GM18909 (cell line): ENCODE measurements around the gene PPP1R13L.
"Not testable (repeated sequence)": the region's sequence is repeated elsewhere in the genome, so short reads cannot be mapped to it uniquely, and the experiment has no call there.

Experiments used
- ATAC-seq: cut with Tn5 transposase; IDR thresholded peaks from one replicate; pipeline ENCODE4 v1.9.1; 2021; ENCODE audit warnings: mild to moderate bottlenecking; ENCODE audit not compliant: unreplicated experiment, poor library complexity

PPP1R13L gene

DNA sequence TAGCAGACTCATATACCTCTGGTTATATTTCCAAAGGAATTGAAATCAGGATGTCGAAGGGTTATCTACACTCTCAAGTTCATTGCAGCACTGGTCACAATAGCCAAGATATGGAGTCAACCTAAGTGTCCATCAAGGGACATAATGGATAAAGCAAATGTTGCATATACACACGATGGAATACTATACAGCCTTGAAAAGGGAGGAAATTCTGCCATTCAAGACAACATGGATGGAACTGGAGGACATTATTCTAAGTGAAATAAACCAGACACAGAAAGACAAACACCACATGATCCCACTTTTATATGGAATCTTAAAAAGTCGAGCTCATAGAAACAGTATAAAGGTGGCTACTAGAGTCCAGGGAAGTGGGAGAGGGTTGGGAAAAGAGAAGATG, 32.5 kb upstream of the PPP1R13L start:
- ATAC-seq, result no peak

DNA sequence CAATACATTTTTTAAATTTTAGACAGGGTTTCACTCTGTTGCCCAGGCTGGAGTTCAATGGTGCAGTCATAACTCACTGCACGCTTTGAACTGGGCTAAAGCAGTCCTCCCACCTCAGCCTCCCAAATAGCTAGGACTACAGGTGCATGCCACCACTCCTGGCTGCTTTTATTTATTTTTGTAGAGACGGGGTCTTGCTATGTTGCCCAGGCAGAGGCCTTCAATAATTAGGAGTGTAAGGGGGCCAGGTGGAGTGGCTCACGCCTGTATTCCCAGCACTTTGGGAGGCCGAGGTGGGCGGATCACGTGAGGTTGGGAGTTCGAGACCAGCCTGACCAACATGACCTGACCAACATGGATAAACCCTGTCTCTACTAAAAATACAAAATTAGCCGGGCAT, 27.7 kb upstream of the PPP1R13L start:
- not testable (repeated sequence) for ATAC-seq

DNA sequence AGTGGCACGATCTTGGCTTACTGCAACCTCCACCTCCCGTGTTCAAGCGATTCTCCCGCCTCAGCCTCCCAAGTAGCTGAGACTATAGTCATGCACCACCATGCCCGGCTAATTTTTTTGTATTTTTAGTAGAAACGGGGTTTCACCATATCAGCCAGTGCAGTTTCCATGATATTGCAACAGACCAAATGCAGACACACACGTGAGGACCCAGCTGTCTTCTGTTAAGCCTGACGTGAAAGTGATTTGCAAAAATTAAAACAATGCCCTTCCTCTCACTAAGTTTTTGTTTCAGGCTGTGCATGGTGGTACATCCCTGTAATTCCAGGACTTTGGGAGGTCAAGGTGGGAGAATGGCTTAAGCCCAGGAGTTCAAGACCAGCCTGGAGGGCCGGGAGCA, 26.1 kb upstream of the PPP1R13L start:
- ATAC-seq, result not testable (repeated sequence)

DNA sequence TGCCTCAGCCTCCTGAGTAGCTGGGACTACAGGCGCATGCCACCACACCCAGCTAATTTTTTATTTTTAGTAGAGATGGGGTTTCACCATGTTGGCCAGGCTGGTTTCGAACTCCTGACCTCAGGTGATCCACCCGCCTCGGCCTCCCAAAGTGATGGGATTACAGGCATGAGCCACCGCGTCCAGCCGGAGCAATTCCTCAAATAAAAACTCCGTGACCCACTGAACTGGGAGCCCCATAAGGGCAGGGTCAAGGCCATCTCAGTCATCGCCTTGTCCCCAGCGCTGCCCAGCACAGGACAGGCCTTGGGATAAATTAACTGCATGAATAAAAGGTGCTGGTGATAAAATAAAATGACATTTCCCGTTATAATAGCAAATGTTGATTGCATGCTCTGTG, 25.0 kb upstream of the PPP1R13L start:
- ATAC-seq, result not testable (repeated sequence)

DNA sequence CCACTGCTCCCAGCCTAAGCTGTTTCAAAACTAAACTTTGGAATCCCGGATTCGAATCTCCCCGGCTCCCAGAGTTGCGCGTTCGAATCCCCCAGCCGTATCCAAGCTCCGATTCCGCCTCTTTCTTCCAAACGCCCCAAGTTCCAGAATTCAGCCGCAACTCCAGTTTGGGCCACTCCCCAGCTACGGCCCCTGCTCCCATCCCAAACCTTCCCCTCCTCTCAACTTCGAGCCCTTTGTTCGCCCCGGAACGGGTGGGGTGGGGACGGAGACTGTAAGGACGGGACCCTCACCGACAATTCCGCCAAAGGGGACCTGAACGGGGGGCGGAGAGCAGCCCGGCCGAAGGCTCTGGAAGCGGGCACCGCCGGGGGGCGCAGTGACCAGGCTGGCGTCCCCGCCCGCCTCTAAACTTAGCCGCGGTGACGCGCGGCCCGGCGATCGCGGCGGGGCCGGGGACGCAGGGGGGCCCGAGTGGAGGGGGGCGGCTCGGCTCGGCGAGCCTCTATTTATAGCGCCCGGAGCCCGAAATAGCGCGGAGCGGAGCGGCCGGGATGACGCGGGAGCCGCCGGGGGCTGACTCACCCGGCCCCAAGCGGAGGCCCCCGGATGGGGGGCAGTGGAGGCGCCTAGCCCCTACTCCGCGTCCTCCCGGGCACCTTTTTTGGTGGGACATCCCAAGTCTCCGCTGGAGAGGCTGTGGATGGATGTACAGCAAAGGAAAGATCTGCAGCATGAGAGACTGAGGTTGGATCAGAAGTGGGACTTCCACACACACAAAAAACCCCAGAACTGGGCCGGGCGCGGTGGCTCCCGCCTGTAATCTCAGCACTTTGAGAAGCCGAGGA, 23.7 kb upstream of the PPP1R13L start:
- ATAC-seq, result no peak

- ATAC-seq, result peak; percentile 15
Measured at GRCh38 chr19:45424191-45425058, 19.6 kb upstream of the PPP1R13L start.

DNA sequence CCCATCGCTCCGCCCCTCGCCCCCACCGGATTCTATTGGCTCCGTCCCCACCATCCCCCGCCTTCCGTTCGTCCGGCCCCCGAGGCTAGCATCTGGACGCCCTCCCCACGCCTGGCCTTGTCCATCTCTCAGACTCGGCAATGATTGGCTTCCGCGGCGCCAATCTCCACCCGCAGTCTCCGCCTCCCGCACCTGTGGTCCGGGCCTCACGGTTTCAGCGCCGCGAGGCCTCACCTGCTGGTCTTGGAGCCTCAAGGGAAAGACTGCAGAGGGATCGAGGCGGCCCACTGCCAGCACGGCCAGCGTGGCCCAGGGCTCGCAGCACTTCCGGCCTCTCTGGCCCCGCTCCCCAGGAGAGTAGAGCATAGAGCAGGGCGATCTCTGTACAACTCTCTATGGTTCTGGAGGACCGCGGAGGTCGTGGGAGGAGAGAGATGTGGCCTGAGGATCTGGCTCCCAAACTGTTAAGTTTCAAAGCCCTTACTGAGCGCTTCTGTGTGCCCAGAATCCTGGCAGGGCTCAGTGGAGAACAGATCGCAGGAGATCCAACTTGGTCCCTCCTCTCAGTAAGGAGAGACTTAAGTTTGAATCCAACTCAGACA, 18.8 kb upstream of the PPP1R13L start, which contains the start of gene ERCC1:
ERCC1 (minus strand) TSS at position 329 of the 602 bp plus-strand sequence. CDS start 543 bp downstream, outside the sequence.
- peak; percentile 68 for ATAC-seq

DNA sequence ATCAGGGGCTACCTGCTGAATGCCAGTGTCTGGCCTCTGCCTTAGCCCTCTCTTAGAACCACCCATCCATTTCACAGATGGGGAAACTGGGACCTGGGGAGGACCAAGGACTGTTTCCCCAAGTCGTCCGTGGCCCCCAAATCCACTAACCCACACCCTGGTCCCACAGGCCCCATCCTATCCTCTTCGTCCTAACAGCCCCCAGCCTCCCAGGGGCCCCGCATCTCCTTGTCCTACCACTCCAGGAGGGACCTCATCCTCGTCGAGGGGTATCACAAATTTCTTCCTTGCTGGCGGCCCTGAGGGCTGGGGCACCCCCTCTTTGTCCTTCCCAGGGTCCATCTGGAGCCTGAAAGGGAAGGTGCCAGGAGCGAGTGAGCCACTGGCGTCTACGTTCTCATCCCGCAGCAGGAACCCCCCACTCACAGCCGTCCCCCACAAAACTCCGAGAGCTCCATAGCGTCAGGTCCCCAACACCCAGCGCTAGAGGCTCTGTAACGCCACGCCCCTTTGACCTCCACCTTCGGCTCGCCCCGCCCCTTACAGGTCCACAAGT, 18.2 kb upstream of the PPP1R13L start:
- no peak for ATAC-seq

DNA sequence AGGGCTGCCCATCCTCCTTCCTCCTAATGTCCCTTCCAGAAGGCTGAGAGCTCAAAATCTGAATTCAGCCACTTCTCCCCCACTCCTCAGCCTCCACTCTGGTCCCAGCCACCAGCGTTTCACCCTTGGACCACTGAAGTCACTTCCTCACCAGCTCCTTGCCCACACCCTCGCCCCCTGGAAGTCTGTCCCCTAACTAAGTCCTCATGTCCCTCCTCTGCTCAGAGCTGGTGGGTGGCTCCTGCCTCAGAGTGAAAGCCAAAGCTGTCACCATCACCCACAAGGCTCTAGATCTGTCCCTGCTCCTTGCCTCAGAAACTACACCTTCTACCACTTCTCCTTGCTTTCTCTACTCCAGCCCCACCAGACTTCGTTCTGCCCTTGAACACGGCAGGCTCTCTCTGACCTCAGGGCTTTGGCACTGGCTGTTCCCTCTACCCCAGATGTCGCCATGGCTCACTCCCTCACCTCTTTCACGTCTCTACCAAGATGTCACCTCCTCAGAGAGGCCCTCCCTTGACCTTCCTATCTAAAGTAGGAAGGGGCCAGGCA, 17.2 kb upstream of the PPP1R13L start:
- ATAC-seq, result no peak

GRCh38 chr19:45420871-45421270, 16.0 kb upstream of the PPP1R13L start:
- ATAC-seq, result no peak

- ATAC-seq, result no peak
Measured at GRCh38 chr19:45420356-45420755, 15.5 kb upstream of the PPP1R13L start.

GRCh38 chr19:45419895-45420294, 15.0 kb upstream of the PPP1R13L start:
- ATAC-seq, result no peak

DNA sequence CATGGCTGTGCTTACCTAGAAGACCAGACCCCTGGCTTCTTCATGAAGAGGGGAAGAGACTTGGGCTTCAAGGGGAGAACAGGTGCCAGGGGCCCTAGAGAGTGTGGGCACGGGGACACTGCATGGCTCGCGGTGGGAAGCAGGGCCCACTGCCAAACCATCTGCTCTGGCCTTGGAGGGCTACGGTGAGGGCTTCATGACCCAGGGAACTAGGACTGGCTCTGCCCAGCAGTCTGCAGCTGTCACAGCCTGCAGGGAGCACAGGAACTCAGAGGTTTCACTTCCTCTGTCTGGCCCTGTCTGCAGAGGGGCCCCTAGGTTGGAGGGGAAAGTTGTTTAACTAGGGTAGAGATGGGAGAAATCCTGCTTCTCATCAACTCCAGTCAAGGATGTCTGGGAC, 14.5 kb upstream of the PPP1R13L start:
- ATAC-seq, result peak; percentile 36

- no peak for ATAC-seq
Measured at GRCh38 chr19:45418802-45419201, 13.9 kb upstream of the PPP1R13L start.

DNA sequence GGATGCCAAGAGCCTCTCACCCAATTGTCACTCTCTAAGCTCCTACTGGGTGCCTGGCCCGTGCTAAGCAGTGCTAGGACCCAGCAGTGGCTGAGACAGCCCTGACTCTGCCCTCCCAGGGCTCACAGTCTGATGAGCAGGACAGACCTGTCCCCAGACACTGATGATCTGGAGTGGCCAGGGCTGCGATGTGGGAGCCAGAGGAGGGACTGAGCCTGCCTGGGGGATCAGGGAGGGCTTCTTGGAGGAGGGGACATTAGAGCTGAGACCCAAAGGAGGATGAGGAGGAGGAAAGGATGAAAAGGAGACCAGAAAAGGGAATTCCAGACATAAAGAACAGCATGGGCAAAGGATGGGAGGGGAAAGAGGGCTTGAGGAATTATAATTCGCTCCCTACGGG, 12.3 kb upstream of the PPP1R13L start:
- no peak for ATAC-seq

GRCh38 chr19:45414468-45414867, 9.6 kb upstream of the PPP1R13L start:
- no peak for ATAC-seq

DNA sequence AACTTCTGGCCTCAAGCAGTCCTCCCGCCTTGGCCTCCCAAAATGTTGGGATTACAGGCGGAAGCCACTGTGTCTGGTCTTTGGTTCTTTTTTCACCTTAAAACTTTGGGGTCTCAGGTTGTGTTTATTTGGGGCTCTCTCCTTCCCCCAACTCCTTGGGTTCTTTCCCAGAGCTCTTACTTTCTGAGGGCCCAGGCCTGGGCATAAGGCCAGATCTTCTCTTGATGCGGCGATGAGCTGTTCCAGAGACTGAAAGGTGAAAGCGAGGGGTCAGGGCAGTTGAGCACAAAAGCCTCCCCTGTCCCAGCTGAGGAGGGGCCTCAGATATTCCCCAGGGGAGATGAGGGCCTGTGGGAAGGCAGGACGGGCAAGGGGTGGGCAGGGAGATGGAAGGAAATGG, 8.6 kb upstream of the PPP1R13L start:
- ATAC-seq, result no peak

DNA sequence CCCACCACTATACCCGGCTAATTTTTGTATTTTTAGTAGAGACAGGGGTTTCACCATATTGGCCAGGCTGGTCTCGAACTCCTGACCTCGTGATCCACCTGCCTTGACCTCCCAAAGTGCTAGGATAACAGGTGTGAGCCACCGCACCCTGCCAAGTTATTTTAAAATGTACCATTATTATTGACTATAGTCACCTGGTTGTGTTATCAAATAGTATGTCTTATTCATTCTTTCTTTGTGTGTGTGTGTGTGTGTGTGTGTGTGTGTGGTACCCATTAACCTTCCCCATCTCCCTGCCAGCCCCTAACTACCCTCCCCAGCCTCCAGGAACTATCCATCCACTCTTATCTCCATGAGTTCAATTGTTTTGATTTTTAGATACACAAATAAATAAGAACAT, 5.5 kb upstream of the PPP1R13L start:
- ATAC-seq, result not testable (repeated sequence)

- no peak for ATAC-seq
Measured at GRCh38 chr19:45409557-45409920, 4.7 kb upstream of the PPP1R13L start.

GRCh38 chr19:45408830-45409556, 4.1 kb upstream of the PPP1R13L start:
- no peak for ATAC-seq
